NCI-H345 treated with DMSO at 0.1 percent for 48 hours (cell line): ENCODE results near the gene ERC2.
"Not testable (repeated sequence)": the region's sequence is repeated elsewhere in the genome, so short reads cannot be mapped to it uniquely, and the experiment has no call there.

Experiments used
- DNase-seq: peaks from one replicate; lab custom pipeline; 2025; ENCODE audit not compliant: unreplicated experiment; lab: John Stamatoyannopoulos, UW

The ERC2 gene

GRCh38 chr3:55858302-55858701 lies 610.0 kb downstream of the ERC2 start:
- no peak for DNase-seq

GRCh38 chr3:55857633-55858032 lies 610.6 kb downstream of the ERC2 start:
- DNase-seq, result no peak

GRCh38 chr3:55855311-55855710 lies 613.0 kb downstream of the ERC2 start:
- no peak for DNase-seq

- DNase-seq, result no peak
These were observed 613.8 kb downstream of the ERC2 start for GRCh38 chr3:55854494-55854893.

GRCh38 chr3:55852326-55852725 lies 615.9 kb downstream of the ERC2 start:
- no peak for DNase-seq

GRCh38 chr3:55842204-55842603 lies 626.1 kb downstream of the ERC2 start:
- DNase-seq, result no peak

- not testable (repeated sequence) for DNase-seq
These were observed 636.4 kb downstream of the ERC2 start for GRCh38 chr3:55831876-55832275.

- no peak for DNase-seq
These were observed 639.6 kb downstream of the ERC2 start for GRCh38 chr3:55828712-55829111.

GRCh38 chr3:55827786-55828185 lies 640.5 kb downstream of the ERC2 start:
- no peak for DNase-seq

- no peak for DNase-seq
These were observed 641.4 kb downstream of the ERC2 start for GRCh38 chr3:55826731-55827496.

- no peak for DNase-seq
These were observed 642.2 kb downstream of the ERC2 start for GRCh38 chr3:55826097-55826496.

GRCh38 chr3:55824406-55824805 lies 643.9 kb downstream of the ERC2 start:
- DNase-seq, result no peak

- no peak for DNase-seq
These were observed 644.4 kb downstream of the ERC2 start for GRCh38 chr3:55823829-55824228.

- DNase-seq, result no peak
These were observed 645.3 kb downstream of the ERC2 start for GRCh38 chr3:55823001-55823400.

GRCh38 chr3:55819005-55819404 lies 649.3 kb downstream of the ERC2 start:
- DNase-seq, result no peak

- DNase-seq, result no peak
These were observed 649.8 kb downstream of the ERC2 start for GRCh38 chr3:55818485-55818884.

GRCh38 chr3:55816794-55817576 lies 651.3 kb downstream of the ERC2 start:
- DNase-seq, result no peak

GRCh38 chr3:55815262-55815661 lies 653.0 kb downstream of the ERC2 start:
- no peak for DNase-seq

GRCh38 chr3:55813268-55814097 lies 654.8 kb downstream of the ERC2 start:
- DNase-seq, result no peak

GRCh38 chr3:55812394-55813013 lies 655.8 kb downstream of the ERC2 start:
- DNase-seq, result no peak

- DNase-seq, result no peak
These were observed 661.1 kb downstream of the ERC2 start for GRCh38 chr3:55807210-55807609.
